Muscle of leg (tissue), 11 donors: ENCODE measurements around the gene PDHX. TPM values are rescaled to one million over a fixed set of nuclear protein-coding genes. Genes with fewer than 3 reads are reported as not detected.
A peak's percentile ranks its signal among the peaks of the same experiment; 100 is the strongest.

Experiments used
- DNase-seq: peaks from one replicate; pipeline ENCODE4 v3.0.0; 2013
- H3K27ac ChIP-seq: one replicate; pipeline ENCODE4 v1.5.1; 2013; ENCODE audit warnings: mild to moderate bottlenecking, low read length, control low read depth
- H3K27me3 ChIP-seq: one replicate; pipeline ENCODE4 v1.6.1; 2013; ENCODE audit warnings: low read length; ENCODE audit not compliant: control insufficient read depth, insufficient read depth
- H3K36me3 ChIP-seq: one replicate; pipeline ENCODE4 v1.6.1; 2013; ENCODE audit warnings: low read length; ENCODE audit not compliant: control insufficient read depth, insufficient read depth
- H3K4me1 ChIP-seq: one replicate; pipeline ENCODE4 v1.6.1; 2013; ENCODE audit warnings: low read length; ENCODE audit not compliant: control insufficient read depth, insufficient read depth
- H3K4me3 ChIP-seq: one replicate; pipeline ENCODE4 v1.5.1; 2013; ENCODE audit warnings: low read length, control low read depth
- H3K9me3 ChIP-seq: replicated peaks from 2 replicates; pipeline ENCODE4 v1.6.1; 2013; ENCODE audit warnings: low read depth, low read length; ENCODE audit not compliant: control insufficient read depth
- WGBS: methylation state at CpG from one replicate; pipeline ENCODE4 v1.1.5; 2013; ENCODE audit warnings: missing lambda C conversion rate; ENCODE audit not compliant: insufficient coverage; 5-methylcytosine and 5-hydroxymethylcytosine counted together
- polyA plus RNA-seq, 8 donors: library from polyadenylated mRNA; unstranded; fragments of 120-200 nt; gene quantifications; one replicate each; pipeline versions ENCODE4 v1.2.1 to v1.2.3, GENCODE V29; 2013; ENCODE audit warnings: inconsistent platforms in 1 of 8, low replicate concordance in 1 of 8; ENCODE audit not compliant: insufficient read length in 8 of 8, insufficient read depth in 1 of 8
- total RNA-seq: library from RNA; stranded (reverse); fragments of 120-200 nt; gene quantifications from one replicate; pipeline ENCODE4 v1.2.4, GENCODE V29; 2013

PDHX gene
- total and polyA plus RNA-seq, 9 donors: 21.8 to 30.3 (median 24.0) TPM

- Histone ChIP-seq H3K27ac (no peak overlapping the region), H3K9me3 (no peaks in the 10 kb centered on the region), H3K4me3 (no peak overlapping the region), H3K27me3 (no peaks in the 10 kb centered on the region), H3K36me3 (peaks cover 10% of the 10 kb centered on the region), H3K4me1 (no peaks in the 10 kb centered on the region)
- 100% methylated on average over 1 of the region's 3 CpGs for WGBS
- DNase-seq: no peak
These were observed 70.6 kb downstream of the PDHX start for GRCh38 chr11:34986883-34987520.

GRCh38 chr11:34987617-34988016, 71.2 kb downstream of the PDHX start:
- Histone ChIP-seq H3K27ac (no peak overlapping the region), H3K36me3 (peaks cover 10% of the 10 kb centered on the region), H3K4me3 (no peak overlapping the region), H3K9me3 (no peaks in the 10 kb centered on the region), H3K4me1 (no peaks in the 10 kb centered on the region), H3K27me3 (no peaks in the 10 kb centered on the region)
- WGBS: no CpG with 5 or more reads among the region's 5 CpGs
- DNase-seq: no peak

- peaks cover 10% of the 10 kb centered on the region for H3K36me3 ChIP-seq
- no peaks in the 10 kb centered on the region for H3K4me1 ChIP-seq
- no peaks in the 10 kb centered on the region for H3K9me3 ChIP-seq
- H3K27me3 ChIP-seq: no peaks in the 10 kb centered on the region
- no peak overlapping the region for H3K4me3 ChIP-seq
- H3K27ac ChIP-seq: no peak overlapping the region
- 100% methylated on average over 2 of the region's 4 CpGs for WGBS
- no peak for DNase-seq
These were observed 72.2 kb downstream of the PDHX start for GRCh38 chr11:34988294-34989255.

GRCh38 chr11:34990916-34991315, 74.5 kb downstream of the PDHX start:
- Histone ChIP-seq H3K27ac (no peak overlapping the region), H3K4me3 (no peak overlapping the region), H3K36me3 (peaks cover 4% of the 10 kb centered on the region), H3K4me1 (no peaks in the 10 kb centered on the region), H3K9me3 (no peaks in the 10 kb centered on the region), H3K27me3 (no peaks in the 10 kb centered on the region)
- no peak for DNase-seq
- no CpG with 5 or more reads among the region's 2 CpGs for WGBS

- Histone ChIP-seq H3K9me3 (no peaks in the 10 kb centered on the region), H3K27me3 (no peaks in the 10 kb centered on the region), H3K4me1 (no peaks in the 10 kb centered on the region), H3K4me3 (no peak overlapping the region), H3K27ac (no peak overlapping the region), H3K36me3 (no peaks in the 10 kb centered on the region)
- no peak for DNase-seq
- 78% methylated on average over 4 of the region's 9 CpGs for WGBS
These were observed 78.4 kb downstream of the PDHX start for GRCh38 chr11:34994854-34995253.

- Histone ChIP-seq H3K9me3 (no peaks in the 10 kb centered on the region), H3K27me3 (no peaks in the 10 kb centered on the region), H3K27ac (no peak overlapping the region), H3K36me3 (no peaks in the 10 kb centered on the region), H3K4me1 (no peaks in the 10 kb centered on the region), H3K4me3 (no peak overlapping the region)
- 100% methylated on average over 1 of the region's 5 CpGs for WGBS
- no peak for DNase-seq
These were observed 80.5 kb downstream of the PDHX start for GRCh38 chr11:34996958-34997357.

- Histone ChIP-seq H3K9me3 (no peaks in the 10 kb centered on the region), H3K4me3 (no peak overlapping the region), H3K27me3 (no peaks in the 10 kb centered on the region), H3K36me3 (no peaks in the 10 kb centered on the region), H3K4me1 (no peaks in the 10 kb centered on the region), H3K27ac (no peak overlapping the region)
- 40% methylated on average over 3 of the region's 3 CpGs for WGBS
- peak; percentile 59 for DNase-seq
These were observed 81.6 kb downstream of the PDHX start for GRCh38 chr11:34997952-34998528.

GRCh38 chr11:34999453-34999852, 83.0 kb downstream of the PDHX start:
- 80% methylated on average over 1 of the region's 4 CpGs for WGBS
- Histone ChIP-seq H3K9me3 (no peaks in the 10 kb centered on the region), H3K4me3 (no peak overlapping the region), H3K27ac (no peak overlapping the region), H3K4me1 (no peaks in the 10 kb centered on the region), H3K27me3 (no peaks in the 10 kb centered on the region), H3K36me3 (no peaks in the 10 kb centered on the region)
- DNase-seq: no peak

GRCh38 chr11:35003186-35003585, 86.8 kb downstream of the PDHX start:
- no peaks in the 10 kb centered on the region for H3K27me3 ChIP-seq
- no peak overlapping the region for H3K4me3 ChIP-seq
- no peak for DNase-seq
- no CpG with 5 or more reads among the region's 1 CpG for WGBS
- no peaks in the 10 kb centered on the region for H3K9me3 ChIP-seq
- no peaks in the 10 kb centered on the region for H3K36me3 ChIP-seq
- H3K27ac ChIP-seq: no peak overlapping the region
- H3K4me1 ChIP-seq: peaks cover 4% of the 10 kb centered on the region

- WGBS: no CpG with 5 or more reads among the region's 3 CpGs
- H3K4me3 ChIP-seq: no peak overlapping the region
- no peaks in the 10 kb centered on the region for H3K9me3 ChIP-seq
- H3K27ac ChIP-seq: no peak overlapping the region
- H3K4me1 ChIP-seq: peaks cover 6% of the 10 kb centered on the region
- no peak for DNase-seq
- H3K27me3 ChIP-seq: no peaks in the 10 kb centered on the region
- no peaks in the 10 kb centered on the region for H3K36me3 ChIP-seq
These were observed 87.2 kb downstream of the PDHX start for GRCh38 chr11:35003658-35004057.
